ENCODE results near the gene NDUFAF4.

GRCh38 chr6:96856856-96857255 lies 40.8 kb downstream of the NDUFAF4 start:
- TF ChIP-seq EP300 (IDR thresholded peaks at IDR 0.05; ENCODE audit: borderline replicate concordance in 1 of 2, control insufficient read depth in 1 of 2, low read depth in 2 of 2, low read length in 2 of 2): no peak
- no peak for TF ChIP-seq REST (IDR thresholded peaks at IDR 0.05; ENCODE audit: low read depth, low read length)
- no peak for TF ChIP-seq IRF3 (IDR thresholded peaks at IDR 0.05)
- TF ChIP-seq MAX (IDR thresholded peaks at IDR 0.05; ENCODE audit: low read depth, low read length): no peak
- TF ChIP-seq SPI1 (IDR thresholded peaks at IDR 0.05; ENCODE audit: borderline replicate concordance, insufficient read depth, low read depth, low read length): no peak
- no peak for TF ChIP-seq FOXK2 (IDR thresholded peaks at IDR 0.05)

Measured in GM12878 (cell line).